ENCODE data around the gene JMJD7. TPM values are rescaled to one million over a fixed set of nuclear protein-coding genes. Genes with fewer than 3 reads are reported as not detected.

Gene JMJD7
- total and polyA plus RNA-seq, 9 of the 15 experiments (the other 6 are each of a cell fraction or from before 2014, with no cell fraction given), result 1.2 to 13.9 (median 6.1) TPM

DNA sequence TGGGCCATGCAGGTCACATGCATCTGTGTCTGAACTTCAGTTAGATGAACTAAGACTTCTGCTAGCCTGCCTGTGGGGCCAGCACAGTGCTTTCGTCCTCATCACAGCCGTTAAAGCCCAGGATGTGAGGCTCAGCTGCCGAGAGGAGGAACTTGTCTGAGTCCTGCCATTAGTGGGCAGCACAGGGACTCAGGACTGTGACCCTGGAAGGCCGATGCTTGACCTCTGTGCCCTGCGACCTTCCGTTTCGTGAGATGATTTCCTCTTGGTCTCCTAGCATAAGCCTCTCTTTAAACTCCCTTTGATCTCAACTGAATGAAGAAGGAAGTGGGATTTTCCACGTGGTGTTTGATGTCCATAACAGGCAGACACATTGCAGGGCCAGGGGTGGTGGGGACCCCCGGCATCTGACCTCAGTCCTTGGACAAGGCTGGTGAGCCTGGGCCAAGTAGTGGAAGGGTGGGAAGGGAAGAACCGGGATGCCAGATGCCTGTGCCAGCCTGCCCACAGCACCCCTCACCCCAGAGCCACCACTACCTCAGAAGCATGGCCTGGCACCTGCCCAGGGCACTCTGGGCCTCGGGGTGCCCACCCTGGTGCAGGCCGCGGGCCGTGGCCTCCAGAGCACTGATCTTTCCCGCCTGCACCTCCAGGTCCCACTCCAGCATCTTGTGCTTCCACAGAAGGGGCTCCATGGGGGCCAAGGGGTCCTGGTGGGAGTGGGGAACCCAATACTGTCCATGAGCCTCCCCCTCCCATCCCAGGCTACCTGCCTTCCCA is 32.3 kb downstream of the JMJD7 start (continued):
- TF ChIP-seq ESRRA (IDR thresholded peaks at IDR 0.05; ENCODE audit: borderline replicate concordance, low read depth) (peak; percentile 93), FOXJ2 (tag; IDR thresholded peaks at IDR 0.05) (no peak), ETS2 (tag; IDR thresholded peaks at IDR 0.05; ENCODE audit: borderline replicate concordance, poor library complexity, severe bottlenecking) (no peak), HOXB6 (CRISPR knock-in tag; IDR thresholded peaks at IDR 0.05; ENCODE audit: borderline replicate concordance) (no peak), HLTF (IDR thresholded peaks at IDR 0.05) (no peak), POLR3G (IDR thresholded peaks at IDR 0.05; ENCODE audit: extremely low read depth, insufficient read length, insufficient replicate concordance) (no peak), ZNF583 (CRISPR knock-in tag; IDR thresholded peaks at IDR 0.05) (no peak)
- TF ChIP-seq, protein P1, sequence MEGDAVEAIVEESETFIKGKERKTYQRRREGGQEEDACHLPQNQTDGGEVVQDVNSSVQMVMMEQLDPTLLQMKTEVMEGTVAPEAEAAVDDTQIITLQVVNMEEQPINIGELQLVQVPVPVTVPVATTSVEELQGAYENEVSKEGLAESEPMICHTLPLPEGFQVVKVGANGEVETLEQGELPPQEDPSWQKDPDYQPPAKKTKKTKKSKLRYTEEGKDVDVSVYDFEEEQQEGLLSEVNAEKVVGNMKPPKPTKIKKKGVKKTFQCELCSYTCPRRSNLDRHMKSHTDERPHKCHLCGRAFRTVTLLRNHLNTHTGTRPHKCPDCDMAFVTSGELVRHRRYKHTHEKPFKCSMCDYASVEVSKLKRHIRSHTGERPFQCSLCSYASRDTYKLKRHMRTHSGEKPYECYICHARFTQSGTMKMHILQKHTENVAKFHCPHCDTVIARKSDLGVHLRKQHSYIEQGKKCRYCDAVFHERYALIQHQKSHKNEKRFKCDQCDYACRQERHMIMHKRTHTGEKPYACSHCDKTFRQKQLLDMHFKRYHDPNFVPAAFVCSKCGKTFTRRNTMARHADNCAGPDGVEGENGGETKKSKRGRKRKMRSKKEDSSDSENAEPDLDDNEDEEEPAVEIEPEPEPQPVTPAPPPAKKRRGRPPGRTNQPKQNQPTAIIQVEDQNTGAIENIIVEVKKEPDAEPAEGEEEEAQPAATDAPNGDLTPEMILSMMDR (IDR thresholded peaks at IDR 0.05 in 2 of 3, conservative IDR thresholded peaks at IDR 0.05 in 1 of 3; ENCODE audit: insufficient read depth in 2 of 3, low read depth in 1 of 3, low read length in 3 of 3), result peak; percentile 27 to 54 (median 45); a peak in 5 of 6 replicates
